Liver (tissue), 9 donors: ENCODE measurements around the gene HEATR5A. TPM values are rescaled to one million over a fixed set of nuclear protein-coding genes. Genes with fewer than 3 reads are reported as not detected.
A peak's percentile ranks its signal among the peaks of the same experiment; 100 is the strongest.
"Not testable (repeated sequence)": the region's sequence is repeated elsewhere in the genome, so short reads cannot be mapped to it uniquely, and the experiment has no call there.

Experiments used
- DNase-seq: peaks from one replicate; pipeline ENCODE4 v3.0.0-alpha.2; 2017; ENCODE audit warnings: low spot score
- H3K27ac ChIP-seq, 2 donors: one replicate each; pipeline ENCODE4 v1.7.0; 2013; ENCODE audit warnings: inconsistent platforms in 2 of 2, low read length in 2 of 2, control low read depth in 1 of 2, low read depth in 1 of 2, mild to moderate bottlenecking in 1 of 2
- H3K27me3 ChIP-seq, 4 donors: one replicate each; pipeline versions ENCODE4 v1.6.1 to v1.7.0; 2013; ENCODE audit warnings: low read length in 3 of 4, inconsistent platforms in 1 of 4, mild to moderate bottlenecking in 1 of 4, moderate library complexity in 1 of 4; ENCODE audit not compliant: control insufficient read depth in 4 of 4, insufficient read depth in 4 of 4
- H3K36me3 ChIP-seq, 4 donors: one replicate each; pipeline versions ENCODE4 v1.6.1 to v1.7.0; 2013; ENCODE audit warnings: low read length in 3 of 4, mild to moderate bottlenecking in 3 of 4, low read depth in 1 of 4, moderate library complexity in 1 of 4; ENCODE audit not compliant: control insufficient read depth in 4 of 4, insufficient read depth in 3 of 4
- H3K4me1 ChIP-seq, 4 donors: one replicate each; pipeline versions ENCODE4 v1.6.1 to v1.7.0; 2013; ENCODE audit warnings: low read length in 3 of 4, mild to moderate bottlenecking in 3 of 4, moderate library complexity in 1 of 4; ENCODE audit not compliant: control insufficient read depth in 4 of 4, insufficient read depth in 4 of 4
- H3K4me3 ChIP-seq, 3 donors: one replicate each; pipeline versions ENCODE4 v1.6.1 to v1.7.0; 2013; ENCODE audit warnings: low read length in 3 of 3, control low read depth in 1 of 3, low read depth in 1 of 3, mild to moderate bottlenecking in 1 of 3
- H3K9ac ChIP-seq, 2 donors: one replicate each; pipeline ENCODE4 v1.7.0; 2013; ENCODE audit warnings: low read length in 2 of 2, mild to moderate bottlenecking in 2 of 2, moderate library complexity in 2 of 2, control low read depth in 1 of 2, low read depth in 1 of 2
- H3K9me3 ChIP-seq, 4 donors: one replicate each; pipeline versions ENCODE4 v1.6.1 to v1.7.0; 2013; ENCODE audit warnings: low read length in 3 of 4; ENCODE audit not compliant: control insufficient read depth in 4 of 4
- ATF3 ChIP-seq: IDR thresholded peaks from 2 replicates; pipeline ENCODE4 v1.6.1; 2016; ENCODE audit warnings: antibody characterized with exemption
- EGR1 ChIP-seq, 2 donors: IDR thresholded peaks; 2 replicates each; pipeline ENCODE4 v1.6.1; 2016 to 2018; ENCODE audit warnings: antibody characterized with exemption in 2 of 2, low read depth in 2 of 2
- MAX ChIP-seq: IDR thresholded peaks from 2 replicates; pipeline ENCODE4 v1.6.1; 2016; ENCODE audit warnings: antibody characterized with exemption
- NR2F2 ChIP-seq: IDR thresholded peaks from 2 replicates; pipeline ENCODE4 v1.6.1; 2016; ENCODE audit warnings: antibody characterized with exemption
- RAD21 ChIP-seq, 2 donors: IDR thresholded peaks; 2 replicates each; pipeline ENCODE4 v1.6.1; 2016; ENCODE audit warnings: antibody characterized with exemption in 2 of 2, mild to moderate bottlenecking in 2 of 2
- REST ChIP-seq: IDR thresholded peaks from 2 replicates; pipeline ENCODE4 v1.6.1; 2016; ENCODE audit warnings: antibody characterized with exemption, mild to moderate bottlenecking
- ZBTB33 ChIP-seq: IDR thresholded peaks from 2 replicates; pipeline ENCODE4 v1.6.1; 2016; ENCODE audit warnings: antibody characterized with exemption
- WGBS: extraction: QIAGEN DNeasy Blood & Tissue Kit; methylation state at CpG from one replicate; pipeline ENCODE4 v1.1.7; 2013; 5-methylcytosine and 5-hydroxymethylcytosine counted together
- polyA plus RNA-seq, 2 donors: library from polyadenylated mRNA; stranded (reverse) in 1 of 2; unstranded in 1 of 2; fragments of 200-250 nt in 1 of 2; fragments of >200 nt in 1 of 2; fragmentation: Nextera tagmentation in 1 of 2; extraction: Ambion mirVana in 1 of 2; gene quantifications; one replicate each; pipeline versions ENCODE4 v1.2.1 to v1.2.3, GENCODE V29; 2013 to 2015
- total RNA-seq, 2 donors: library from RNA; depleted of rRNA; stranded (reverse); fragments of >200 nt; gene quantifications; one replicate each; pipeline ENCODE4 v1.2.3, GENCODE V29; 2014
- donor health status: healthy.
- donor health status: healthy.
- donor health status: healthy.
- donor health status: healthy.
- donor health status: healthy.

The HEATR5A gene
- total and polyA plus RNA-seq, 4 donors, result 7.3 to 22.8 (median 10.1) TPM

- no peak for DNase-seq
- Histone ChIP-seq H3K4me3 (no peak overlapping the region), H3K9ac (no peak overlapping the region), H3K36me3 (no peaks in the 10 kb centered on the region), H3K27ac (peak overlapping the region; percentile 79), H3K9me3 (no peaks in the 10 kb centered on the region), H3K27me3 (no peaks in the 10 kb centered on the region), H3K4me1 (peaks cover 10 to 28% (median 17%) of the 10 kb centered on the region in 4 donors)
- 92% methylated on average over 1 of the region's 1 CpG for WGBS
- TF ChIP-seq REST (no peak), EGR1 (IDR thresholded peaks at IDR 0.05; ENCODE audit: low read depth in 2 of 2) (no peak), ATF3 (no peak)
Observed at GRCh38 chr14:31257244-31257553, 163.2 kb downstream of the HEATR5A start.

- Histone ChIP-seq H3K27me3 (no peaks in the 10 kb centered on the region), H3K9me3 (no peaks in the 10 kb centered on the region), H3K27ac (no peak overlapping the region), H3K4me1 (peaks cover 8 to 24% (median 13%) of the 10 kb centered on the region in 4 donors), H3K9ac (no peak overlapping the region), H3K36me3 (no peaks in the 10 kb centered on the region), H3K4me3 (no peak overlapping the region)
- WGBS, result 96% methylated on average over 5 of the region's 5 CpGs
- no peak for DNase-seq
- TF ChIP-seq MAX (no peak), ZBTB33 (no peak), NR2F2 (no peak), RAD21 (IDR thresholded peaks at IDR 0.05) (no peak)
Observed at GRCh38 chr14:31256534-31257243, 163.7 kb downstream of the HEATR5A start.

- 91% methylated on average over 4 of the region's 4 CpGs for WGBS
- H3K27me3 ChIP-seq, H3K9ac ChIP-seq, H3K36me3 ChIP-seq, H3K4me3 ChIP-seq, DNase-seq, H3K9me3 ChIP-seq, H3K27ac ChIP-seq: not testable (repeated sequence)
- H3K4me1 ChIP-seq, result peaks cover 4 to 19% (median 8%) of the 10 kb centered on the region in 4 donors
Observed at GRCh38 chr14:31255918-31256317, 164.4 kb downstream of the HEATR5A start.
